ENCODE results near the gene BID.

The BID gene

DNA sequence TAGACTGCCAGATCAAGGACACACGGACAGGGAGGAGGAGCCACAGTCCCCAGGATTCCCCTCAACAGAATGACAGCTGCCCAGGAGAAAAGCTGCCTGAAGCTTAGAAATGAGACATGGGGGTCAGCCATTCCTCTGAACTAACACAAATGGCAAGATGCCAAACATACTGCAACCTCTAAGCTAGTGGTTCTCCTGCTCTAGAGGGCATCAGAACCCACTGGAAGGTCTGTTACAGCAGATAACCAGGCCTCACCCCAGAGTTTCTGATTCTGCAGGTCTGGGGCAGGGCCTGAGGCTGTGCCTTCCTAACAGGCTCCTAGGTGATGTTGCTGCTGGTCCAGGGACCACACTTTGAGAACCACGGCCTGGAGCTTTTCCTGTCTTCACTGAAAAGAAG is 28.6 kb upstream of the BID start:
- DNase-seq: no peak

DNA sequence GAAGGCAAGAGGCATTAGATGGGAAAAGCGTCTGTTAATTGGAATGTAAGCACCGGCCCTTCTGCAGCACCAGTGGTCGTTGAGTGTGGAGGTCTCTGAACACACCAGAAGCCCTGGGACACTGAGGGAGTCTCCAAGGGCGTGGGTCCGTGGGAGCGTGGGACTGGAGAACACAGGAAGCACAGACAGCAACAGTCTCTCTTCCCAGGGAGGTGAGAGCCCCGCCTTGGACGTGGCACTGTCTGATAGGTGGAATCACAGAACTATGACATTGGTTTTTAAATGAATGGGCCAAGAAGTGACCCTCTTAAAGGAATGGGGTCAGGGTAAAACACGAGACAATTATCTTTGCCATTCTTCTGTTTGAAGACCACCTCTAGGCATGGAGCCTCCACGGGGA is 28.1 kb upstream of the BID start:
- DNase-seq: no peak

GRCh38 chr22:17797721-17798559 is 23.7 kb upstream of the BID start:
- DNase-seq: no peak

- no peak for DNase-seq
Measured at GRCh38 chr22:17796695-17797094, 22.4 kb upstream of the BID start.

DNA sequence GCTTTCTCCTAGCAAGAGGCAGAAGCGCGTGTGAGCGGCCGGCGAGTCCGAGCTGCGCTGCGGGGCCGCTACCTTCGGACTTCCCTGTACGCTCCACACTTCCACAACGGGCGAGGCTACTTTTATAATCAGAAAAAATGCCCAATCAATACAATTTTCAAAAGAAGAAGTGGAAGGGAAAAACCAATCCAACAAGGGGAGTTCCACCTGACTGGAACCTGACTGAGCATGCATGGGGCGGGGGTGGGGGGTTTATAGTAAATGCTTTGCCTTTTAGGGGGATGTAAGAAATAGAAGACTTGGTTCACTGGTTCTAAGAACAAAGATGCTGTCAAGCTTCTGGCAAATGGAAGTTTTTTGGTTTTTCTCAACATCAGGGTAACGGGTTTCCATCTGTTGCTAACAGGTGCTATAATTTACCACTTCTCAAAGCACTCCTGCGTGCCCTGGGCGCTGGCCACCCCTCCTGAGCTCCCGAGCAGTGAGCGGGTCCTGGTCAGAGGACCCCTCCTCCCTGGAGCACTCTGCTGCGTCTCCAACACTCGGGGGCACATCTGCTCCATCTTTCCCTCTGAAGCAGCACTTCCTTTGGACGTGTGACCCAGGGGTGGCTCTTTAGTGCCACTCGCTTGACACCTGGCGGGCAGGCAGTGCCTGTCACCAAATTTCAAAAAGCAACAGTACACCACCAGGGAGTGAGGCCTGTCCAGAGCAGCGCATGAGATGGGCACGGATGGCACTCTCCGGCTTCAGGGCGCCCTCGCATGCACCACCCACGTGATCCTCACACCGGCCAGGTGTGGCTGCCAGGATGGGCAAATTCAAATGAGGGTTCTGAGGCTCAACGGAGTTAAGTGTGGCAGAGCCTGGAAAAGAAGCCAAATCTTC is 21.6 kb upstream of the BID start:
- no peak for DNase-seq

GRCh38 chr22:17794726-17795542 is 20.7 kb upstream of the BID start:
- no peak for DNase-seq

GRCh38 chr22:17792854-17793434 is 18.7 kb upstream of the BID start:
- DNase-seq: no peak

DNA sequence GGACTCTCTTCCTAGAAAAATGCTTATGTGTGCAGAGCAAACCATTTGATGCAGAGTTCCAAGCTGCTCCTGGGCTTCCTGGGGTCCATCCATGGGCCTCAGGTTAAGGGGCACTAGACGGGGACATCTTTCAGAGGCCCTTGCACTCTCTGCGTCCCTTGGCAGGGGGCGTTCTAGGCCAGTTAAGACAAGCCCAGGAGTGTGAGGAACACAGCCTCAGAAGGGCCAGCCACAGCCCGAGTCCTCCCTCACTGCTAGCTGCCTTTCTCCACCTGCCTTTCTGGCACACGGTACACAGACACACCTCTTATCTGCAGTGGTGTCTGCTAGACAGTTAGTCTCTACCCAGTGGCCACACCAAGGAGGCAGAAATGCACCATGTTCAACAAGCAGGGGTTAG is 18.0 kb upstream of the BID start:
- no peak for DNase-seq

DNA sequence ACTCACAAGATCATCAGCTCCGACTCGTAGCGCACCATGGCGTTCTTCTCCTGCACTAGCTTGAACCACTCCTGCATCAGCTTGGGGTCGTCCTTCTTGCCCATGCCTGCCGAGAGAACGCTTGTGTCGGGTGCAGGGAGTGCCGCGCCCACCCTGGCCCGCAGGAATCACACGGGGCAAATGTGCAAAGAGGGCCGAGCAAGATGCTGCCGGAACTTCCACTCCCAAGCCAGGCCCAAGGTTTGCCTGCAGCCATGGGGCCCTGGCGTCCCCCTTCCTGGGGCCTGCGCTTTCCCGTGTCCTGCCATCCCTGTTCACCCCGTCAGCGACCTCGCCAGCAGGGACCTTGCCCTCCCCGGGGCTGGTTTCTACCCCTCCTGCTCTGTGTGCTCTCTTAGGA is 16.9 kb upstream of the BID start:
- DNase-seq: no peak

DNA sequence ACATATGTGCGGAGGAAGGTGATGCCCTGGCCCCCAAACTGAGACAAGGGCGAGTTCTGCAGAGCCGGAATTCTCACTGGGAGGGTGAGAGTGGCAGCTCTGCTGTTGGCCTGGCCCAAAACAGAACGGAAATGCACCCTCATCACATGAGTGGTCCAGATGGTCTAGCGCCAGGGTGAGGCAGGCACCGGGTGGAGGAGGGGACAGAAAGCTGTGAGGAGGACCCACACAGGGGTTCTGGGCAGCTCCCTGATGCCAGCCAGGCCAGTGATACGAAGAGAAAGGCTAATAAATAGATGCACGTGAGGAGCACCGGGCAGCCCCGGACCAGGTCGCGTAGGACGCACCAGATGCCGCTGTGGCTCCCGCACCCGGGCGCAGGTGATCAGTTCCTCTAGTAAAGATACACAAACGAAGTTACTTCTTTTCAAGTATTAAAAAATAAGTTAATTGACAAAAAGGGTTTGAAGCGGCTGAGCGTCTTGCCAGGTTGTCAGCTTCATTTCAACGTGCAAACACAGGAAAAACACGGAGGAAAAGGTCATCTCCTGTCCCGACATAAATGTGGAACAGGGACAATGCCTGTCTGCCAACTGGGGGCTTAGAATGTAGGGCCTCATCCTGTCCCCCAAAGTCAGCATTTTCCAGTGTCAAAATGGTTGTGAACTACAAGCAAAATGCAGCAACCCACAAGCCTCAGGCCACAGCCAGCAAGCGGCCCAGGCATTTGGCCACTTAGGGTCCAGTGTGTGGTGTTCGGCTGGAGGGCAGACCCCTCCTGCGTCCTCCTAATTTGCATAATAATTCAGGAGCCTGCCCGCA is 15.3 kb upstream of the BID start:
- no peak for DNase-seq

DNA sequence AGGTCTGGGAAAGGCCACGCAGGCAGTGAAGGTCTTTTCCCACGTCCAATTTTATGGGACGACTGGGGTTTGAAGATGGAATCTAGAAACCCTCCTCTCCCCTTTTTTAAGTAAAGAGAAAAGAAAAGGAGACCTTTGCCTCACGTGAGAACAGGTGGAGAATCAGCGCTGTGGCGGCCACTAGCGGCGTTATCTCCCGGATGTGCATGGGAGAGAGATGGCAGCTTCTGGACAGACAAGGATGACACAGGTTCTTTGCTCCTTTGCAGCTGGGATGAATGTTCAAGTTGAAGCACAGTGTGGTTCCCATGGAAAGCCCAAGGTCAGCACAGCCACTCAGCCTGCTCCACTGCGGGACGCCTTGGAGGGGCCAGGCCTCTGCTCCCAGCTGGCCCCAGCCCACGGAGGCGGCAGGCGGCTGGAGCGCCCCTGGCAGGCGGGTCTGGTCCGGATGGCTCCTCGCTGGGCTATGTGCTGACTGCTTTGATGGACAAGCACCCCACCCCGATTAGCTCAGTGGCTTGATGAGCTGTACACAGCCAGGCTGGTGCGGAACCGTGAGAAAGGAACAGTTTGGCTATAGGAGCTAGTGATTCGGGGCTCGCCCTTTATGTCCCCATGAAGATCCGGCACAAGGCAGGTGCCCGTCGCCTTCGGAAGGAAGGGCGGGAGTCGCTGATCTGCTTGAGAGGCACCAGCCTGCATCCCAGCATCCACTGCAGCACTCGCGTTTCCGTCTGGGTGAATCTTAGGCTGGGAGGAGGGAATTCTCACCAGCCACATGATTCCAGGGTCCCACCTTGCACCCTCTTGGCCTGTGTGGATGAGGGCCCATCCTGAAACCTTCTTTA is 14.5 kb upstream of the BID start:
- no peak for DNase-seq

DNA sequence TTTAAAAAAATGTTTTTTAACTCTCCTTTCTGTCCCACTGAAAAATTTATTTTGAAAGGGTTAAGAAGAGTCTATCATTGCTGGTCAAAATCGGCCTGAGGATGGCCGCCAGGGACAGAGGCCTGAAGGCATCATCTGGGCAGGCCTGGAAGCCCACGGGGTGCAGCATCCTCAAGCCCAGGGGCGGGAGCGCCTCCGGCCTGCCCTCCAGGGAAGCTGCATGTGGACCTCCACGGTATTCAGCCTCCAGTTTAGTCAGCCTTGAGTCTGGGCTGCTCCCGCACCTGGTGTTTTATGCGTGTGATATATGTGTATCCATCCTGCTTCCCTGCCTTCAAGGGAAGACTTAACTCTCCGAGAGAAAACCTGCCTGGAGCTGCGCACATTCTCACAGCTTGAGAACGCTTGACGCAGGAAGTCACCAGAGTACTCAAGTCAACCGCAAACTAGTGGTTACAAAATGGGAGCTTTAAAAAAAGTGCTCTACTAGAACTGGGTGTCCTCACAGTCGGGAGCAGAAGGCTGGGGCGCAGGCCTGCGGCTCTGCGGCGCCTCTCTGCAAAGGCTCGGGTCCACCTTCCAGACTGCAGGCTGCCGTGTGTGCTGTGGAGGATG is 13.6 kb upstream of the BID start:
- DNase-seq: no peak

- no peak for DNase-seq
Measured at GRCh38 chr22:17787241-17787640, 13.0 kb upstream of the BID start.

GRCh38 chr22:17786435-17787161 is 12.3 kb upstream of the BID start:
- DNase-seq: no peak

GRCh38 chr22:17785185-17786184 is 11.2 kb upstream of the BID start:
- DNase-seq: peak; percentile 76

DNA sequence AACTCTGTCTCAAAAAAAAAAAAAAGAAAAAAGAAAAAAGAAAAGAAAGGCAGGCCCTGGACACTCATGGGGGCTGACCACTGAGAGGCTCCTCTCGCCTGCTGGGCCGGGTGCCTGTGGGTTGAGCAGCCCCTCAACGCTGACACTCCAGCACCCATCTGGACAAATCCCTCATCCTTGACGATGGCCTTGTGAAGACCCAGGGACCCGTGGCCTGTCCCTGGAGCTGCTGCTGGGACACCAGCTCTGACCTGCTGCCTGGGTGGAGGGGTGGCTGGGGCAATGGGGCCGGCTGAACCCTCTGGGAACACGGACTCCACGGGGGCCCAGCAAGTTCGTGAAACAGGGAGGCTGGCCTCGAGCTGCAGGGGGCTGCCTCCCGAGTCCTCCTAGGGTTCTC is 10.5 kb upstream of the BID start:
- DNase-seq: no peak

DNA sequence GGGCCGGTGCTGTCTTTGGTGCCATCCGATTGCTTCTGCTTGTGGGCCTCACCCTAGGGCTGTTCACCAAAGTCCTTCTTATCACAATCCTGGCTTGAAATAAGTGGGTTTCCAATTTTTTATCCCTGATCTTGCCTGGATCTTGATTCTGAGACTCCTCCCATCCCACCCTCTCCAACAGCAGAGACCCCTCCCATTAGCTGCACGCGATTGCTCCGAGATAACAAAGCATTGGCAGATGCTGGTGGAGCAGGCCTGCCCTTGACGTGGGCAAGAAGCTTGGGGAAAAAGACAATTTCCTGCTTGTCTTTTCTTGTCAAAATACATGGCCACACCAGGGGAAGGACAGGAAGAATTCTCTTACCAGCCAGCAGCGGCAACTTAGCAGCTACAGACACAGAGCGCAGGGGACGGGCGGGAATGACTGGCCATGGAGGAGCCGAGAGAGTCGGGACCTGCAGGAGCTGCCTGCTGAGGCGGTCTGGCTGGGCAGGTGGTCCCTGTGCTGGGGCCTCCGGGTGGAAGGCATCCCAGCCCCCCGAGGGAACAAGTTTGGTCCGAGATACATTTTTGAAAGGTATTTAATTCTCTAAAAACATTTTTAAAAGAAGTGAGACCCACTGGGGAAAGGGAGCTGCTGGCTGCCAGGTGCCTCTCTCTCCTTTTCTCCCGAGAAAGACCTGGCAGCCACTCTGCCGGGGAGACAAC is 9.7 kb upstream of the BID start:
- DNase-seq: no peak

DNA sequence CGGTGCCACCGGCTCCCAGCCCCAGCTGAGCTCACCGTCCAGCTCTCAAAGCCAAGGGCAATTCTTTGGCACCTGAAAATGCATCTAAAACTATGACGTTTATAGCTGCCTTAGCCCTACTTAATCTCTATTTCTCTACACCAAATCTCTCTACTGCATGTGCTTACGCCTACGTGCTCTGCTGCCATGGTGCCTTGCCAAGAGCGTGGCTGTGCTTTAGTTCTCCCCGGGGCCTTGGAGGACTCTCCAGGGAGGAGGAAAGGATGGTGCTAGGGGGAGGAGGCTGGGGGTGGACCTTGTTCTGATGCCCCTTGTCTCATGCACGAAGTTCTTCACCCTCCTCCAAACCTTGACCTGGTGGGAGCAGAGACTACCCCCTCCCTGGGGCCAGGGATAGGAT is 9.0 kb upstream of the BID start:
- no peak for DNase-seq
